Natural killer cell (primary cell): ENCODE measurements around the gene NXN. TPM values are rescaled to one million over a fixed set of nuclear protein-coding genes. Genes with fewer than 3 reads are reported as not detected.
"Not testable (repeated sequence)": the region's sequence is repeated elsewhere in the genome, so short reads cannot be mapped to it uniquely, and the experiment has no call there.

ENCODE experiments used
- ATAC-seq, 3 donors: fragments of 150-1000 bp in 2 of 3; fragments of 200-7000 bp in 1 of 3; cut with Tn5 transposase; 1 replicate in 1 of 3; 2 replicates in 2 of 3; pipeline ENCODE4 v1.10.0; 2021; ENCODE audit warnings: mild to moderate bottlenecking in 2 of 3, moderate library complexity in 2 of 3
- DNase-seq, 2 donors: peaks; one replicate each; pipeline versions ENCODE4 v3.0.0 to v3.0.0-alpha.2; 2013 to 2021; ENCODE audit warnings: mixed read lengths in 1 of 2
- H3K27ac ChIP-seq: one replicate; pipeline ENCODE4 v1.5.1; 2013; ENCODE audit warnings: mild to moderate bottlenecking, low read length
- H3K27me3 ChIP-seq: one replicate; pipeline ENCODE4 v1.6.1; 2013; ENCODE audit warnings: low read length; ENCODE audit not compliant: control insufficient read depth, insufficient read depth
- H3K36me3 ChIP-seq: one replicate; pipeline ENCODE4 v1.6.1; 2013; ENCODE audit warnings: low read length; ENCODE audit not compliant: control insufficient read depth, insufficient read depth
- H3K4me1 ChIP-seq: one replicate; pipeline ENCODE4 v1.6.1; 2013; ENCODE audit warnings: low read length; ENCODE audit not compliant: control insufficient read depth, insufficient read depth
- H3K4me3 ChIP-seq: one replicate; pipeline ENCODE4 v1.5.1; 2013; ENCODE audit warnings: low read length
- H3K9me3 ChIP-seq: one replicate; pipeline ENCODE4 v1.6.1; 2013; ENCODE audit warnings: low read length; ENCODE audit not compliant: control insufficient read depth, insufficient read depth
- H3K27ac Mint-ChIP-seq, 2 donors: one replicate each; pipeline ENCODE4 v1.8.0; 2022; ENCODE audit warnings: mild to moderate bottlenecking in 2 of 2, mixed read lengths in 2 of 2, moderate library complexity in 1 of 2
- H3K27me3 Mint-ChIP-seq, 2 donors: one replicate each; pipeline ENCODE4 v1.8.0; 2022; ENCODE audit warnings: low read depth in 2 of 2, mixed read lengths in 2 of 2
- H3K36me3 Mint-ChIP-seq: one replicate; pipeline ENCODE4 v1.8.0; 2022; ENCODE audit warnings: mixed read lengths
- H3K4me1 Mint-ChIP-seq, 2 donors: one replicate each; pipeline ENCODE4 v1.8.0; 2022; ENCODE audit warnings: mixed read lengths in 2 of 2
- H3K4me3 Mint-ChIP-seq: one replicate; pipeline ENCODE4 v1.8.0; 2022; ENCODE audit warnings: mild to moderate bottlenecking, moderate library complexity, mixed read lengths
- H3K9me3 Mint-ChIP-seq, 2 donors: one replicate each; pipeline ENCODE4 v1.8.0; 2022; ENCODE audit warnings: mixed read lengths in 2 of 2
- WGBS: methylation state at CpG from one replicate; pipeline ENCODE4 v1.1.7; 2013; ENCODE audit warnings: missing lambda C conversion rate; ENCODE audit not compliant: insufficient coverage; 5-methylcytosine and 5-hydroxymethylcytosine counted together
- intact Hi-C: fragments of 100-400 bp; cut with micrococcal nuclease; formaldehyde crosslinking; loops from one replicate; pipeline ENCODE4 v1.14.2; 2022
- total RNA-seq, 4 donors: library from RNA; stranded (reverse); fragments of 120-200 nt in 1 of 4; gene quantifications; one replicate each; pipeline versions ENCODE4 v1.2.3 to v1.2.4, GENCODE V29; 2013 to 2022
- TF ChIP-seq, protein P1 (sequence below): fragments of 200-600 bp; IDR thresholded peaks from one replicate; pipeline ENCODE4 v1.8.0; 2022; ENCODE audit warnings: antibody characterized with exemption

Gene NXN
- total RNA-seq, 3 donors from 2014 or later (not counting 1 experiment from before 2014, with no cell fraction given), result 0.14 to 0.55 TPM; not detected in 1

DNA sequence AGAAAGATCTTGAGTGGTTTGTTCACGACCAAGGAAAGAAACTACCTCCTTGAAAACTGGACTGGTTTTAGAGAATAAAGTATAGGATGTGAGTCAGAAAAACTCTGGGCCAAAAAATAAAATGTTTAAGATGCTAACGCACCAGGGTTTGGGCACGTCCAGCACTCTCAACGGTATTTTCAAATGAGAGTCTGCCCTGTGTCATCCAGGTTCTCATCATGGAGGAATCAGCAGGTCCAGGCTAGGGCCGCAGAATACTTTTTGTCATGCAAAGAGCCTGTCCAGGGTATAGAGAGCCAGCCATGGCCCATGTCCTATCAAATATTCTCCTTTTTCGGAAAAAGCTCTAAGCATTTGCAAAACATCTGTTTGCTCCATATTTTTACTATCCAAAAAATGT lies 2.4 kb downstream of the NXN start:
- ATAC-seq (no peak), DNase-seq (no peak)
- H3K4me3 Mint-ChIP-seq, result no peak overlapping the region
- H3K4me1 ChIP-seq, result peaks cover 21% of the 10 kb centered on the region
- peaks cover 12 to 17% of the 10 kb centered on the region in 2 donors for H3K4me1 Mint-ChIP-seq
- no peak overlapping the region for H3K27ac Mint-ChIP-seq
- 94% methylated on average over 6 of the region's 6 CpGs for WGBS
- H3K4me3 ChIP-seq, result no peak overlapping the region
- H3K27me3 Mint-ChIP-seq, result peaks cover 25 to 42% of the 10 kb centered on the region in 2 donors
- H3K27me3 ChIP-seq, result peaks cover 27% of the 10 kb centered on the region
- no peaks in the 10 kb centered on the region for H3K9me3 Mint-ChIP-seq
- TF ChIP-seq, protein P1, sequence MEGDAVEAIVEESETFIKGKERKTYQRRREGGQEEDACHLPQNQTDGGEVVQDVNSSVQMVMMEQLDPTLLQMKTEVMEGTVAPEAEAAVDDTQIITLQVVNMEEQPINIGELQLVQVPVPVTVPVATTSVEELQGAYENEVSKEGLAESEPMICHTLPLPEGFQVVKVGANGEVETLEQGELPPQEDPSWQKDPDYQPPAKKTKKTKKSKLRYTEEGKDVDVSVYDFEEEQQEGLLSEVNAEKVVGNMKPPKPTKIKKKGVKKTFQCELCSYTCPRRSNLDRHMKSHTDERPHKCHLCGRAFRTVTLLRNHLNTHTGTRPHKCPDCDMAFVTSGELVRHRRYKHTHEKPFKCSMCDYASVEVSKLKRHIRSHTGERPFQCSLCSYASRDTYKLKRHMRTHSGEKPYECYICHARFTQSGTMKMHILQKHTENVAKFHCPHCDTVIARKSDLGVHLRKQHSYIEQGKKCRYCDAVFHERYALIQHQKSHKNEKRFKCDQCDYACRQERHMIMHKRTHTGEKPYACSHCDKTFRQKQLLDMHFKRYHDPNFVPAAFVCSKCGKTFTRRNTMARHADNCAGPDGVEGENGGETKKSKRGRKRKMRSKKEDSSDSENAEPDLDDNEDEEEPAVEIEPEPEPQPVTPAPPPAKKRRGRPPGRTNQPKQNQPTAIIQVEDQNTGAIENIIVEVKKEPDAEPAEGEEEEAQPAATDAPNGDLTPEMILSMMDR, result no peak
- intact Hi-C loops, result no loop called here
- H3K9me3 ChIP-seq, result no peaks in the 10 kb centered on the region
- H3K36me3 ChIP-seq, result no peaks in the 10 kb centered on the region
- no peak overlapping the region for H3K27ac ChIP-seq
- H3K36me3 Mint-ChIP-seq, result no peaks in the 10 kb centered on the region

DNA sequence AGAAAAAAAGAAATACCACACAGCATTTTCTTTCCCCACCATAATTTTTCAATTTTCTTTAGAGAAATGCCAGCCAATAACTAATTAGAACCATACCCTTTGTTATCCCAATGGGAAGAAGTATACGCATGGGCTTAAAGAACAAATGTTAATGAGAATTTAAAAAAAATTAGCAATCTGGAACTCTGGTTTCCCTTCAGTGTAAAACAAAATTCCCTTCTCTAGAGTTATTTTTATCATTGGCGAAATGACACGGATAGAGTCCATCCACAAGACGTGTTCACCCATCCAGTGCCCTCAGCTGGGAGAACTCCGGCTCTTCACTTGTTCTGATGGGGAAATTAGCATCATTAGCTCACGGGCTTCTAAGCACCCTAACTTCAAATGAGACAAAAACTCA lies 3.3 kb downstream of the NXN start:
- H3K27me3 ChIP-seq, result peaks cover 27% of the 10 kb centered on the region
- intact Hi-C loops, result no loop called here
- no peak for ATAC-seq

DNA sequence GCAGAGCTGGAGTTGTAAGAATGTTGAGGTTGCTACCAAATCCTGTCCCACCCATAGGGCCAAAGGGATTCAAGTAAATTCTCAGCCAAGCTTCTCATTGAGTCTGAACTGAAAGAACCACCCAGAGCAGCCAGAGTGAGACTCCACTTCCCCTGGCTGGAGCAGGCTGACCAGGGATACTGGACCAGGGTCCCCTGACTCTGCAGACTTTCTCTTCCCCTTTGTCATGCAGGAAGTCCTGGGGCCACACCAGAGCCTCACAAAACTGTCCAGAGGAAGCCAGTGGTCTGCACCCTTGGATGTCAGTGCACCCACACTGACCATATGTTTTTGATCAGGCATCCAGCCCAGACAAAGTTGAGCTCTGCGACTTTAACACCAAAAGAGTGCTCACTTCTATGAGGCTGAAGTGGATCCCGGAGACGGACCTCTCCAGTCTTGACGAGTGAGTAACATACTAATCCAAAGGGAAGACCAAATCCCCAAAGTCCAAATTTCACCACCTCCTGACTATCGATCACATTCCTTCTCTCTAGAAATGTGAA lies 4.1 kb downstream of the NXN start:
- 73% methylated on average over 5 of the region's 5 CpGs for WGBS
- peaks cover 25 to 42% of the 10 kb centered on the region in 2 donors for H3K27me3 Mint-ChIP-seq
- H3K4me3 ChIP-seq, result no peak overlapping the region
- no peak overlapping the region for H3K4me3 Mint-ChIP-seq
- intact Hi-C loops, result no loop called here
- H3K36me3 ChIP-seq, result no peaks in the 10 kb centered on the region
- H3K4me1 Mint-ChIP-seq, result peaks cover 6 to 11% of the 10 kb centered on the region in 2 donors
- TF ChIP-seq, protein P1, result no peak
- H3K27ac Mint-ChIP-seq, result no peak overlapping the region
- H3K4me1 ChIP-seq, result peaks cover 14% of the 10 kb centered on the region
- peaks cover 27% of the 10 kb centered on the region for H3K27me3 ChIP-seq
- H3K9me3 ChIP-seq, result no peaks in the 10 kb centered on the region
- H3K36me3 Mint-ChIP-seq, result no peaks in the 10 kb centered on the region
- H3K9me3 Mint-ChIP-seq, result no peaks in the 10 kb centered on the region
- H3K27ac ChIP-seq, result no peak overlapping the region
- no peak for ATAC-seq
- DNase-seq, result no peak

More for the DNA sequence above, 3.3 kb downstream of the NXN start:
- Mint-ChIP-seq H3K4me3 (no peak overlapping the region), H3K27ac (no peak overlapping the region), H3K36me3 (no peaks in the 10 kb centered on the region), H3K4me1 (peaks cover 11 to 16% of the 10 kb centered on the region in 2 donors), H3K9me3 (no peaks in the 10 kb centered on the region), H3K27me3 (peaks cover 25 to 42% of the 10 kb centered on the region in 2 donors)
- no peaks in the 10 kb centered on the region for H3K36me3 ChIP-seq
- H3K4me3 ChIP-seq, result no peak overlapping the region
- DNase-seq, result no peak
- TF ChIP-seq, protein P1, result no peak
- 85% methylated on average over 5 of the region's 6 CpGs for WGBS
- no peaks in the 10 kb centered on the region for H3K9me3 ChIP-seq
- H3K4me1 ChIP-seq, result peaks cover 21% of the 10 kb centered on the region
- H3K27ac ChIP-seq, result no peak overlapping the region

- H3K27ac ChIP-seq, H3K4me3 ChIP-seq, H3K4me1 Mint-ChIP-seq, H3K4me3 Mint-ChIP-seq, intact Hi-C loops, H3K27ac Mint-ChIP-seq, H3K9me3 Mint-ChIP-seq, H3K36me3 ChIP-seq, DNase-seq, H3K9me3 ChIP-seq, ATAC-seq, H3K4me1 ChIP-seq, H3K36me3 Mint-ChIP-seq: not testable (repeated sequence)
- H3K27me3 Mint-ChIP-seq, result peaks cover 28 to 45% of the 10 kb centered on the region in 2 donors
- 88% methylated on average over 2 of the region's 2 CpGs for WGBS
- peaks cover 27% of the 10 kb centered on the region for H3K27me3 ChIP-seq
These were observed 4.8 kb downstream of the NXN start for GRCh38 chr17:974778-975177.
